ENCODE data around the gene SLC1A4.
"Not testable (repeated sequence)": the region's sequence is repeated elsewhere in the genome, so short reads cannot be mapped to it uniquely, and the experiment has no call there.

SLC1A4 gene

GRCh38 chr2:64967601-64968000 lies 21.6 kb upstream of the SLC1A4 start:
- DNase-seq, result no peak
- H3K9me3 ChIP-seq (ENCODE audit: severe bottlenecking), result no peaks in the 10 kb centered on the region
- H3K4me3 ChIP-seq (ENCODE audit: low read depth, low read length), result no peak overlapping the region
- TF ChIP-seq, protein P1, sequence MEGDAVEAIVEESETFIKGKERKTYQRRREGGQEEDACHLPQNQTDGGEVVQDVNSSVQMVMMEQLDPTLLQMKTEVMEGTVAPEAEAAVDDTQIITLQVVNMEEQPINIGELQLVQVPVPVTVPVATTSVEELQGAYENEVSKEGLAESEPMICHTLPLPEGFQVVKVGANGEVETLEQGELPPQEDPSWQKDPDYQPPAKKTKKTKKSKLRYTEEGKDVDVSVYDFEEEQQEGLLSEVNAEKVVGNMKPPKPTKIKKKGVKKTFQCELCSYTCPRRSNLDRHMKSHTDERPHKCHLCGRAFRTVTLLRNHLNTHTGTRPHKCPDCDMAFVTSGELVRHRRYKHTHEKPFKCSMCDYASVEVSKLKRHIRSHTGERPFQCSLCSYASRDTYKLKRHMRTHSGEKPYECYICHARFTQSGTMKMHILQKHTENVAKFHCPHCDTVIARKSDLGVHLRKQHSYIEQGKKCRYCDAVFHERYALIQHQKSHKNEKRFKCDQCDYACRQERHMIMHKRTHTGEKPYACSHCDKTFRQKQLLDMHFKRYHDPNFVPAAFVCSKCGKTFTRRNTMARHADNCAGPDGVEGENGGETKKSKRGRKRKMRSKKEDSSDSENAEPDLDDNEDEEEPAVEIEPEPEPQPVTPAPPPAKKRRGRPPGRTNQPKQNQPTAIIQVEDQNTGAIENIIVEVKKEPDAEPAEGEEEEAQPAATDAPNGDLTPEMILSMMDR (IDR thresholded peaks at IDR 0.05; ENCODE audit: low read depth, low read length), result no peak
- no peaks in the 10 kb centered on the region for H3K27me3 ChIP-seq (ENCODE audit: insufficient read depth, low read depth, severe bottlenecking)
- H3K27ac ChIP-seq, result no peak overlapping the region
- H3K36me3 ChIP-seq, result no peaks in the 10 kb centered on the region

DNA sequence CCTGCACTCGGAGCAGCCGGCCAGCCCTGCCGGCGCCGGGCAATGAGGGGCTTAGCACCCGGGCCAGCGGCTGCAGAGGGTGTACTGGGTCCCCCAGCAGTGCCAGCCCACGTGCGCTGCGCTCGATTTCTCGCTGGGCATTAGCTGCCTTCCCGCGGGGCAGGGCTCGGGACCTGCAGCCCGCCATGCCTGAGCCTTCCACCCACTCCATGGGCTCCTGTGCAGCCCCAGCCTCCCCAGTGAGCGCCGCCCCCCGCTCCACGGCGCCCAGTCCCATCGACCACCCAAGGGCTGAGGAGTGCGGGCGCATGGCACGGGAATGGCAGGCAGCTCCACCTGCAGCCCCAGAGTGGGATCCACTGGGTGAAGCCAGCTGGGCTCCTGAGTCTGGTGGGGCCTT lies 20.1 kb upstream of the SLC1A4 start:
- H3K27ac ChIP-seq; H3K36me3 ChIP-seq; DNase-seq; H3K27me3 ChIP-seq (ENCODE audit: insufficient read depth, low read depth, severe bottlenecking); H3K9me3 ChIP-seq (ENCODE audit: severe bottlenecking); H3K4me3 ChIP-seq (ENCODE audit: low read depth, low read length): not testable (repeated sequence)

DNA sequence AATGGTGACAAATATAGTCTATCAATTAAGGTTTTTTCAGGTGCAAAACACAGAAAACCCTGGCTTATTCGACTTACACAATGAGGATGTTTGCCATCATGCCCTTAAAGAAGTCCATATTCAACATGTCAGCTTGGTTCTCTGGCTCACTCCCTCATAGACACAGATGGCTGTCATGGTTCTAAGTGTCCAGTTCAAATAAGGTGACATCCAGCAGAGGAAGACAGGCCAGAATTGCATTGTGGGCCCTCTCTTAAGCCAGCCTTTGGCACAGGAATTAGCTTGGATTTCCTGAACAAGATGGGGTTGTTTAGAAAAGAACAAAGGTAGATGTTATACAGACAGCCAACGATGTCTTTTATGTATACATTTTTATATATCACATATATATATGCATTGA lies 18.7 kb upstream of the SLC1A4 start:
- no peak overlapping the region for H3K4me3 ChIP-seq (ENCODE audit: low read depth, low read length)
- no peak overlapping the region for H3K27ac ChIP-seq
- no peaks in the 10 kb centered on the region for H3K36me3 ChIP-seq
- no peaks in the 10 kb centered on the region for H3K27me3 ChIP-seq (ENCODE audit: insufficient read depth, low read depth, severe bottlenecking)
- TF ChIP-seq, protein P1 (IDR thresholded peaks at IDR 0.05; ENCODE audit: low read depth, low read length), result no peak
- no peaks in the 10 kb centered on the region for H3K9me3 ChIP-seq (ENCODE audit: severe bottlenecking)
- peak; percentile 52 for DNase-seq

DNA sequence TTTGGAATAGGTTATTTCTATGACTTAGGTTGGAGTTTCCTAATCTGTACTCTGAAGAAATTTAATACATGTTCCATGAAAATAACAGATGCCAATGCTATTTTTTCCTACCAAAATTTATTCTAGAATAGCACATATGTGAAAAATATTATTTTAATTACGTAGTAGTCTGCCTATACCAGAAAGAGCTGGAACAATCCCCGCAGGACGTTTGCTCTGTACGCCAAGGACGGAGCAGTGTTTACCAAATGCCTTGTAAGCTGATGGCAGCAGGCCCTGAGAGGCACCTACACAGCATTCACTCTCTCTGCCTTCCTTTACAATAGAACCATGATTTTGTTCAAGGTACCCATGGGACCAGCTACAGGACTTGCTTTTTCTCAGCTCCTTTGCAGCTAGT lies 16.8 kb upstream of the SLC1A4 start:
- H3K36me3 ChIP-seq, result no peaks in the 10 kb centered on the region
- no peaks in the 10 kb centered on the region for H3K27me3 ChIP-seq (ENCODE audit: insufficient read depth, low read depth, severe bottlenecking)
- H3K27ac ChIP-seq, result no peak overlapping the region
- DNase-seq, result no peak
- H3K4me3 ChIP-seq (ENCODE audit: low read depth, low read length), result no peak overlapping the region
- no peaks in the 10 kb centered on the region for H3K9me3 ChIP-seq (ENCODE audit: severe bottlenecking)
- TF ChIP-seq, protein P1 (IDR thresholded peaks at IDR 0.05; ENCODE audit: low read depth, low read length), result no peak

- TF ChIP-seq, protein P1 (IDR thresholded peaks at IDR 0.05; ENCODE audit: low read depth, low read length), result no peak
- no peaks in the 10 kb centered on the region for H3K27me3 ChIP-seq (ENCODE audit: insufficient read depth, low read depth, severe bottlenecking)
- H3K9me3 ChIP-seq (ENCODE audit: severe bottlenecking), result no peaks in the 10 kb centered on the region
- DNase-seq, result no peak
- no peaks in the 10 kb centered on the region for H3K36me3 ChIP-seq
- no peak overlapping the region for H3K27ac ChIP-seq
- H3K4me3 ChIP-seq (ENCODE audit: low read depth, low read length), result no peak overlapping the region
Observed at GRCh38 chr2:64972876-64973275, 16.3 kb upstream of the SLC1A4 start.

GRCh38 chr2:64975232-64975821 lies 13.9 kb upstream of the SLC1A4 start:
- Histone ChIP-seq H3K27me3 (ENCODE audit: insufficient read depth, low read depth, severe bottlenecking) (no peaks in the 10 kb centered on the region), H3K27ac (no peak overlapping the region), H3K4me3 (ENCODE audit: low read depth, low read length) (no peak overlapping the region), H3K9me3 (ENCODE audit: severe bottlenecking) (no peaks in the 10 kb centered on the region), H3K36me3 (no peaks in the 10 kb centered on the region)
- DNase-seq, result no peak
- TF ChIP-seq, protein P1 (IDR thresholded peaks at IDR 0.05; ENCODE audit: low read depth, low read length), result no peak

All from WERI-Rb-1 (cell line).